Measurements from ENCODE around the gene RAB38.

Gene RAB38

DNA sequence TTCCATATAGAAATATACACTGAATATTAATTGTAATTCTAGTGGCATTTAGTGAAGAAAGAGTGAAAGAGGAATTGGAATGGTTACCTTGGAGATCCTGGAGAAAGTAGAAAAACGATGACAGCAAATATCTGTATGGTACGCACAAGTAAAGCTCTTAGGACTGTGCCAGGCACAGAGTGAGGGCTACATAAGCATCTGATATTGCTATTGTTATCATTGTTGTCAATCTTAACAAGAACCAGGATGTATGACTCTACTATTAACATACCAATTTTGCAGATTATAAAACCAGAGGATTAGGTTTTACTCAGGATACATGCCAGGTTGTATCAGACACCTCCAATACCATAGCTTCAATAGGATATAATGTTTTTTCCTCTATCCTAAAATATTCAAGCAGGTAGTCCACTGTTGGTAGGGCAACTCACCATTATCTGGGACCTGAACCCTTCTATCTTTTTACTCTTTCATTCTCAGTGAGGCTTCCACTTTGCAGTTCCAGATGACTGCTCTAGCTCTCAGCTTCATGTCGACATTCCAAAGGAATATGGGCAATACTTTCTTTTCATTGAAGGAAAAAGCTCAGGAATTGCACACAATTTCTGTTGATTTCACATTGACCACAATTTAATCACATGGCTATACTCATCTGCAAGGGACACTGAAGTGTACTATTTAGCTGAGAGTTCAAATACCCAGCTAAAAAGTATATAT, 73.2 kb downstream of the RAB38 start:
- no peak for DNase-seq

- no peak for DNase-seq
These were observed 75.1 kb downstream of the RAB38 start for GRCh38 chr11:88100151-88100550.

- no peak for DNase-seq
These were observed 77.0 kb downstream of the RAB38 start for GRCh38 chr11:88098289-88098688.

- no peak for DNase-seq
These were observed 86.1 kb downstream of the RAB38 start for GRCh38 chr11:88089134-88089533.

- no peak for DNase-seq
These were observed 87.9 kb downstream of the RAB38 start for GRCh38 chr11:88087337-88087736.

DNA sequence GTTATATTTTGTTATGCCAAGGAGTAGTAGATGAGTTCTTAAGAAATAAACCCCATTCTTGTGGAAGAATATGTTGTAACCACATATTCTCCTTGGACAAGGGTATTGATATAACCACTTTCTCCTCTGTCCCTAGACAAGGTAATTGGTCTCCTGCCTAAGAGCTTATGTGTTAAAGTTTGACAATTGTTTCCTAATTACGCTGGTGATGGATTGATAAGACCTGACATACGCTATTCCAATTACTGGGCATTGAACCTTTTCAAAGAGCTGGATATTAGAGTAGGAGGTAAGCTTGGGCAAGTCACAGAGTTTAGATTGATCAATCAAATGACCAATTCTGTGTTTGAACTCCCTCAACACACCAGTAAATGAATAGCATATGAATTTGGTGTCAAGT, 88.9 kb downstream of the RAB38 start:
- no peak for DNase-seq

DNA sequence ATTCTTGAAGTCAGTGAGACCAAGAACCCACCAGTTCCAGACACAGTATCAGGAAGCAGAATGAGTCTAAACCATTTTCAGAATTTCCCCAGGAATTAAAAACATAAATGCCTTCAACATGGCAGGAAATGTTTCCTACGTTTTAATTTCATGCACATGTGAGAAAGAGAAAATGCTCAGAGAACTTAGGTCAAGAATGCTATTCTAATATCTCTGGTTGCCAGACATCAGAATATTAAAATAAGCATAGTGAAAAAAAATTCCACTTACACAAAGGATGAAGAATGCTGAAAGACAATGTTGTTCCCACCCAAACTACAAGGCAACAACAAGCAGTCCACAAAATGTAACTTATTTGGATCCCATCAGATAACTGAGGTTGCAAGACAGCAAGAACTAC, 104.8 kb downstream of the RAB38 start:
- DNase-seq = no peak

- DNase-seq = no peak
These were observed 106.2 kb downstream of the RAB38 start for GRCh38 chr11:88068848-88069554.

DNA sequence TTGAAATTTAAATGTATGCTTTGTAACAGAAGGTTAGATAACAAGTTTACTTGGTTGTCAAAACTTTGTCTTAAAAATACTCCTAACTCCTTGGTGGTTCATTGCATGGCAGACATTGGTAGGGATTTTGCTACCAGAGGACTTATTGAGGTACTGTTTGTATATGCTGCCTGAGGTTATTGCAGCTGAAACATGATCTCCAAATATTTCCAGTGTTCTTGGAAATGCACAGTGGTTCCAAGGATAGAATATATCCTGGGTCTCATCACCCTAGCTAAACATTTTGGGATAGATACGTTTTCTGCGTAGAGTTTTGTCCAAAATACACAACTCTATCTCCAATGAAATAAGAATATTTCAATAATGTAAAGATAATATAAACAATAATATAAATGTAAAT, 109.2 kb downstream of the RAB38 start:
- no peak for DNase-seq

DNA sequence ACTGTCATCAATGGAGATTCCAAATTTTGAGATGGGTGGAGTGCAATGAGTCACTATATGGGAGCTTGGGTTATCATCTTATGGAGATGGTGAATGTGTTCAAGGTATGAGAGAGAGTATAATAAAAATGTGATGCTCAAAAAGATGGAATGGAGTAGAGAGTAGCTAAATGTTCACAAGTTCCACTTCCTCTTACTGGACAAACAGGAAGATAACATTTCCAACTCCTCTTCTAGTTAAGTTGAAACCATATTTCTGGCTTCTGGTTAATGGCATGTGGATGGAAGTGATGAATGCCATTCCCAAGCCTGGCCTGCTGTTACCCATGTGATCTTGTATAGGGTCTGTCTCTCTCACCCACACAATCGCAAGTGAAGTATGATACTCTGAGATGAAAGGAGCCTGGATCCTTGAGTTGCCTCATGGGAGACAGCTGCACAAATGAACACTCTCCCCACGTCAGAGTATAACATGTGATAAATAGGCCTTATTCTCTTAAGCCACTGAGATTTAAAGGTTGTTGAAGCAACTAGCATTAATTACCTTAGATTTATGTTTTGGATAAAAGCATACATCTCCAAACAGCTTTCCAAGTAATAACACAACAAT, 111.0 kb downstream of the RAB38 start:
- no peak for DNase-seq

Data from DMS79 treated with DMSO at 0.1 percent for 48 hours (cell line).